Measurements from ENCODE around the gene OR6N2.

OR6N2 gene

DNA sequence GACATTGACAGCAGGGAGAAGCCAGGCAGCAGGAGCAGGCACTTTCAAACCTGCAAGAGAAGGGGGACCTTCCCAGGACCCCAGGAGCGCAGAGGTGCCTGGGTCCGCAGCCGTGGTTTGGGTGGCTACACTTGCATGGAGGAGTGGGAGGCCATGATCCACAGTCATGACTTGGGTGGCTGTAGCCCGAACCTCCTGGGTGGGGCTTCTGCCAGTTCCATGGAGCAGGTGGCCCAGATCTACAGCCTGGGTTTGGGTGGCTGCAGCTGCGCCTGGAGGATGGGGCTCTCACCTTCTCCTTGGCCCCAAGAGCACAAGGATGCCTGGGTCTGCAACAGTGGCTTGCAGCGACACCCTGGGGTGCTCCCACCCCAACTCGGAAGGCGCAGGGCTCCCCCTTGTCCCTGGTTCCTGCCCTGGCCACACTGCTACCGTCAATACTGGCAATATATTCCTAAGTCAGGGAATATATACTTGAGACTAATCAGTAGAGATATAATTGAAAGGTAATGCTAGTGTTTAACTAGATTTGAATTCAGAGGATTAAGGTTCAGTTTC, 28.8 kb downstream of the OR6N2 start:
- DNase-seq: no peak

- no peak for DNase-seq
These were observed 45.2 kb downstream of the OR6N2 start for GRCh38 chr1:158735848-158736247.

GRCh38 chr1:158732524-158732923, 48.5 kb downstream of the OR6N2 start:
- DNase-seq: no peak

GRCh38 chr1:158731707-158732106, 49.3 kb downstream of the OR6N2 start:
- DNase-seq: no peak

DNA sequence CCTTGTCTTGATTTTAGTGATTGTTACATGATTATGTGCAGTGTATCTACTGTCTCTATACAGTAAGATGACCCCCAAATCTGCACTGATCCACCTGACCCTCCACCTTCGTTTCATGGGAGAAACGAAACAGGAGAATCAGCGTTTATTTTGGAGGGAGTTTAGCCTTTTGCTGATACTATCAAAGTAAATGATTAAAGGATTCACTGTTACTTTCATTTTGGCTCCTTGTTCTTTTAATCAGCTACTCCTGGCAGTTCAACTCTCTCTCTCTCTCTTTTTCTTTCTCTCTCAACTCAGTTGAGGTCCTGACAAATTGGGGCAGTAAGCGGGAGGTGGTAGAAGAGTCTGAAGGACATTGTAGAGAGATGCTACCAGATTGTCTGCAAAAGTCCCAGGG, 50.6 kb downstream of the OR6N2 start:
- no peak for DNase-seq

DNA sequence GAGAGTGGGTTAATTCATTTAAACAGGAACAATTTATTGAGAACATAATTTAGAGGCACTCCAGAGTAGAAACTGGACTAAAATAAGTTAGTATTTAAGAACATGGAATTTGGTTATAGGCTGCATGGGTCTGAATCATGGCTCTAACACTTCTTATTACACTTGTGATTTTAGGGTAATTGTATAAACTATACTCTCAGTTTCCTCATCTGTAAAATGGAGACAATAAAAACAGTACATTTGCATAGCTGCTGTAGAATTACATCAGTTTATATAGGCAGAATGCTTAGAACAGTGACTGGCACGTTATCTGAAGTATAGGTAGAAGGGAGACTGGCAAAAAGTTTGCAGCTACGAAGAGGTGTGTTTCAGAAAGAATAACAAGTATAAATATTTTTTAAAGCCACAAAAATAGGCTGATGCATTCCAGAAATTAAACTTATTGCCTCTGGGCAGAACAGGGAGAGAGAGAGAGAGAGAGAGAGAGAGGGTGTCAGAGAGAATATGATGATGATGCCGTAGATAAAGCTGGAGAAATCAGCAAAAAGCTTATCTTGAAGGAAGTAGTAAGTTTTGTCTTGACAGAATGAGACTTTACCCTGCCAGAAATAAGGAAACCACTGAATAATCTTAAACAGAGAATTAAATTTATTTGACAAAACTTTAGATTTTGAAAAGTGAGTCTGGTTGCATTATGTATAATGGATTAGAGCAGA, 52.3 kb downstream of the OR6N2 start:
- no peak for DNase-seq

- DNase-seq: no peak
These were observed 56.6 kb downstream of the OR6N2 start for GRCh38 chr1:158724442-158724841.

Data from DMS79 (cell line).